Fibroblast of villous mesenchyme (primary cell): ENCODE measurements around the gene SIRPA. TPM values are rescaled to one million over a fixed set of nuclear protein-coding genes. Genes with fewer than 3 reads are reported as not detected.

ENCODE experiments used
- DNase-seq: peaks from one replicate; pipeline ENCODE4 v3.0.0-alpha.2; 2010; ENCODE audit warnings: low read depth
- H3K4me3 ChIP-seq: 2 replicates; pipeline ENCODE4 v1.5.1; 2011; ENCODE audit warnings: low read depth, mild to moderate bottlenecking, low read length
- CTCF ChIP-seq: IDR thresholded peaks from 2 replicates; pipeline ENCODE4 v1.5.1; 2012; ENCODE audit warnings: low read depth, mild to moderate bottlenecking, low read length; ENCODE audit not compliant: insufficient read depth
- total RNA-seq: library from RNA; depleted of rRNA; stranded (reverse); fragments of >200 nt; gene quantifications from 2 replicates; pipeline ENCODE4 v1.2.3, GENCODE V29; 2012

SIRPA gene
- total RNA-seq, 1 donor, result 3.9 TPM

- no peak for DNase-seq
- no peak for TF ChIP-seq CTCF
- H3K4me3 ChIP-seq, result no peak overlapping the region
These were observed 49.3 kb downstream of the SIRPA start for GRCh38 chr20:1944345-1945091.

DNA sequence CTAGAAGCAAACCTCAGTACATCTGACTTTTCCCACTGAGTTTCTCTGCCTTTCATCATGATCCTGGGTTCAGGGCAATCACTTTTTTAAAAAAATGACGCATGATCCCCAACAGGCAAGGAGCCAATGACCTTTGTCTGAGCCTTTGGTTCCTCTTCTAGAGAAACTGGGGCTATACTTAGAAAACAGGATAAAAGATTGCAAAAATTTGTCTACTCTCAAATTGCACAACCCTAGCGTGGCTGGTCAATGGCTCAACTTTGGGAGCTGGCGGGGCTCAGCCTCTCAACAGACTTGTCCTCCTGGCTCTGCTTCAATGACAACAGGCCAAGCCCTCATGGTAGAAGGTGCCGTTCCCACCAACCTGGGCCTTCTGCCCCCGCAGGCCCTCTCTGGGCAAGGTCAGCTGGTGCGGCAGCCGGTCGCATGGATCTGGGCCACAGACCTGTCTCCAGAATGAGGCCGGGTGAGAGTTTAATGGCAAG, 50.0 kb downstream of the SIRPA start:
- no peak for TF ChIP-seq CTCF
- peak; percentile 66 for DNase-seq
- H3K4me3 ChIP-seq, result no peak overlapping the region

DNA sequence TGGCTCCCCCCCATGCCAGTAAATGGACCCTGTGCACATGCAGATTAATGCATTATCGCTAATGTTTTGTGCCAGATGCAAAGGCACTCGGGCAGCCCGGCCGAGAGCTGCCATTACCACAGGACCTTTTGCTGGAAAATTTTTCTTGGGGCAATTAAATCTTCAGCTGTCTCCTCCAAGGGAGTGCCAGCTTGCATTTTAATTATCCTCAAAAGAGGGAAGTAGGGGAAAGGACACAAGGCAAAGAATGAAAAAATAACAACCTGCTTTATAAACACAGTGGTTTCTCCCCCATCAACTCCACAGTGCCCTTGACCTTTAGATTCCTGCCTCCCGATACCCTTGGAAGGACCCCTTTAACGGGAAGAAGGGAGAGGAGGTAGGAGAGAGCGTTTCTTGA, 50.5 kb downstream of the SIRPA start:
- H3K4me3 ChIP-seq, result no peak overlapping the region
- TF ChIP-seq CTCF, result no peak
- no peak for DNase-seq

DNA sequence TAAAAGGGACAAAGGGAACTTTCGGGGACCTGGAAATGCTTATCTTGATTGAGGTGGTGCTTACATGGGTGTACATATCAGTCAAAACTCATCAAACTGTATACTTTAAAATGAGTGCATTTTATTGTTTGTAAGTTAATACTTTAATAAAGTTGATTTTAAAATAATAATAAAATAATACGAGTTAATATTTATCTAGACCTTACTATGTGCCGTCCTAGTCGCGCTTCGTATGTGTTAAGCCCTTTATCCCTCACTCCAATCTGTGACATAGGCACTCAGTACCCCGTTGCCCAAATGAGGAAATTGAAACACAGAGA, 51.2 kb downstream of the SIRPA start:
- H3K4me3 ChIP-seq, result no peak overlapping the region
- no peak for DNase-seq
- TF ChIP-seq CTCF, result no peak

DNA sequence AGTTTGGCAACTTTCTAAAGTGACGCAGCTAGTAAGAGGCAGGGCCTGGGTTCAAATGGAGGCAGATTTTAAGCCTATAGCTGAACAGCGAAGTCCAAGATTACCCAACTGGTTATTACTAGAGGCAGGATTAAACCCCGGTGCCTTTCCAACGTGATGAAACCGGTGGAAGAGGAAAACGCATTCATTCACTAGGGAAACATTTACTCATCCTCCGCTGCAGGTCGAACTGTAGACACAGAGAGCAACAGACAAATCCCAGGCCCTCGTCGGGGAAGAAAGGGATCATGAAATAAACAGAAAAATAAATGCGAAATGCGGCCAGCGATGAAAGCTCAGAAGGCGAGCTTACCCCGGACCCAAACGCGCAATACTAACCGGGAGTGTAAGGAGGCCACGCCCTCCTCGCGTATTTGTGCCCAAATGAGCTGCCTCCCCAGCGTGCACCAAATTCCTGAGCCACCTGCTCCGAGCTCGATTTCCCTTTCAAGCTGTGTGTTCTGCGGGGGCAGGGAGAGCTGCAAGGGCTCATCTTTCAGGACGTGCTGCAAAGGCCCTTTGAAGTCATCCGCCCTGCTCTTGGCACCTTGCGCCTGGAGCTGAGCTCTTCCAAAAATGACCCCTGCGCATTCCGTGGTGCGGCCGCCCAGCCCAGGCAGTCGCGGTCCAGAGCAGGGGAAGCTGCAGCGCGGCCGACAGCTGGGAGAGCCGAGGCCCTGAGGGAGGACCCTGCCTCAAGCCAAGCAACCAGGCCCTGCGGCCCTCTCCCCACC, 51.7 kb downstream of the SIRPA start:
- TF ChIP-seq CTCF, result no peak
- peak; percentile 39 for DNase-seq
- no peak overlapping the region for H3K4me3 ChIP-seq

- no peak overlapping the region for H3K4me3 ChIP-seq
- no peak for DNase-seq
- no peak for TF ChIP-seq CTCF
These were observed 52.3 kb downstream of the SIRPA start for GRCh38 chr20:1947535-1947846.
